Natural killer cell (primary cell): Measurements from ENCODE around the gene BASP1. TPM values are rescaled to one million over a fixed set of nuclear protein-coding genes. Genes with fewer than 3 reads are reported as not detected.

Source experiments
- ATAC-seq, 3 donors: fragments of 150-1000 bp in 2 of 3; fragments of 200-7000 bp in 1 of 3; cut with Tn5 transposase; 1 replicate in 1 of 3; 2 replicates in 2 of 3; pipeline ENCODE4 v1.10.0; 2021; ENCODE audit warnings: mild to moderate bottlenecking in 2 of 3, moderate library complexity in 2 of 3
- DNase-seq, 2 donors: peaks; one replicate each; pipeline versions ENCODE4 v3.0.0 to v3.0.0-alpha.2; 2013 to 2021; ENCODE audit warnings: mixed read lengths in 1 of 2
- H3K27ac ChIP-seq: one replicate; pipeline ENCODE4 v1.5.1; 2013; ENCODE audit warnings: mild to moderate bottlenecking, low read length
- H3K27me3 ChIP-seq: one replicate; pipeline ENCODE4 v1.6.1; 2013; ENCODE audit warnings: low read length; ENCODE audit not compliant: control insufficient read depth, insufficient read depth
- H3K36me3 ChIP-seq: one replicate; pipeline ENCODE4 v1.6.1; 2013; ENCODE audit warnings: low read length; ENCODE audit not compliant: control insufficient read depth, insufficient read depth
- H3K4me1 ChIP-seq: one replicate; pipeline ENCODE4 v1.6.1; 2013; ENCODE audit warnings: low read length; ENCODE audit not compliant: control insufficient read depth, insufficient read depth
- H3K4me3 ChIP-seq: one replicate; pipeline ENCODE4 v1.5.1; 2013; ENCODE audit warnings: low read length
- H3K9me3 ChIP-seq: one replicate; pipeline ENCODE4 v1.6.1; 2013; ENCODE audit warnings: low read length; ENCODE audit not compliant: control insufficient read depth, insufficient read depth
- H3K27ac Mint-ChIP-seq, 2 donors: one replicate each; pipeline ENCODE4 v1.8.0; 2022; ENCODE audit warnings: mild to moderate bottlenecking in 2 of 2, mixed read lengths in 2 of 2, moderate library complexity in 1 of 2
- H3K27me3 Mint-ChIP-seq, 2 donors: one replicate each; pipeline ENCODE4 v1.8.0; 2022; ENCODE audit warnings: low read depth in 2 of 2, mixed read lengths in 2 of 2
- H3K36me3 Mint-ChIP-seq: one replicate; pipeline ENCODE4 v1.8.0; 2022; ENCODE audit warnings: mixed read lengths
- H3K4me1 Mint-ChIP-seq, 2 donors: one replicate each; pipeline ENCODE4 v1.8.0; 2022; ENCODE audit warnings: mixed read lengths in 2 of 2
- H3K4me3 Mint-ChIP-seq: one replicate; pipeline ENCODE4 v1.8.0; 2022; ENCODE audit warnings: mild to moderate bottlenecking, moderate library complexity, mixed read lengths
- H3K9me3 Mint-ChIP-seq, 2 donors: one replicate each; pipeline ENCODE4 v1.8.0; 2022; ENCODE audit warnings: mixed read lengths in 2 of 2
- WGBS: methylation state at CpG from one replicate; pipeline ENCODE4 v1.1.7; 2013; ENCODE audit warnings: missing lambda C conversion rate; ENCODE audit not compliant: insufficient coverage; 5-methylcytosine and 5-hydroxymethylcytosine counted together
- intact Hi-C: fragments of 100-400 bp; cut with micrococcal nuclease; formaldehyde crosslinking; loops from one replicate; pipeline ENCODE4 v1.14.2; 2022
- total RNA-seq, 4 donors: library from RNA; stranded (reverse); fragments of 120-200 nt in 1 of 4; gene quantifications; one replicate each; pipeline versions ENCODE4 v1.2.3 to v1.2.4, GENCODE V29; 2013 to 2022
- TF ChIP-seq, protein P1 (sequence below): fragments of 200-600 bp; IDR thresholded peaks from one replicate; pipeline ENCODE4 v1.8.0; 2022; ENCODE audit warnings: antibody characterized with exemption

BASP1 gene
- total RNA-seq, 3 donors from 2014 or later (not counting 1 experiment from before 2014, with no cell fraction given): 1.3 to 10.7 (median 2.5) TPM

DNA sequence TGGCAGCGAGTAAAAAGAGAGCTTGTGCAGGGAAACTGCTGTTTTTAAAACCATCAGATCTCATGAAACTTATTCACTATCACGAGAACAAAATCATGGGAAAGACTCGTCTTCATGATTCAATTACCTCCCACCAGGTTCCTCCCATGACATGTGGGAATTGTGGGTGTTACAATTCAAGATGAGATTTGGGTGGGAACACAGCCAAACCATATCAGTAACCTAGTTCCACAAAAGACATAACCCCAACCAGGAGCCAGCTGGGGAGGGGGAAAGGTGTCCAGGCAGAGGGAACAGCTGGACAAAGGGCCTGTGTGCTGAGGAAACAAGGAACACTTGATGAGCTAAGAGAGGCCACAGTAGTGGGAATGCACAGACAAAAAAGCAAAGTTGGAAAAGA, 71.1 kb downstream of the BASP1 start:
- TF ChIP-seq, protein P1, sequence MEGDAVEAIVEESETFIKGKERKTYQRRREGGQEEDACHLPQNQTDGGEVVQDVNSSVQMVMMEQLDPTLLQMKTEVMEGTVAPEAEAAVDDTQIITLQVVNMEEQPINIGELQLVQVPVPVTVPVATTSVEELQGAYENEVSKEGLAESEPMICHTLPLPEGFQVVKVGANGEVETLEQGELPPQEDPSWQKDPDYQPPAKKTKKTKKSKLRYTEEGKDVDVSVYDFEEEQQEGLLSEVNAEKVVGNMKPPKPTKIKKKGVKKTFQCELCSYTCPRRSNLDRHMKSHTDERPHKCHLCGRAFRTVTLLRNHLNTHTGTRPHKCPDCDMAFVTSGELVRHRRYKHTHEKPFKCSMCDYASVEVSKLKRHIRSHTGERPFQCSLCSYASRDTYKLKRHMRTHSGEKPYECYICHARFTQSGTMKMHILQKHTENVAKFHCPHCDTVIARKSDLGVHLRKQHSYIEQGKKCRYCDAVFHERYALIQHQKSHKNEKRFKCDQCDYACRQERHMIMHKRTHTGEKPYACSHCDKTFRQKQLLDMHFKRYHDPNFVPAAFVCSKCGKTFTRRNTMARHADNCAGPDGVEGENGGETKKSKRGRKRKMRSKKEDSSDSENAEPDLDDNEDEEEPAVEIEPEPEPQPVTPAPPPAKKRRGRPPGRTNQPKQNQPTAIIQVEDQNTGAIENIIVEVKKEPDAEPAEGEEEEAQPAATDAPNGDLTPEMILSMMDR: no peak
- 84% methylated on average over 2 of the region's 3 CpGs for WGBS
- Mint-ChIP-seq H3K27me3 (no peaks in the 10 kb centered on the region), H3K4me3 (no peak overlapping the region), H3K36me3 (peaks cover 12% of the 10 kb centered on the region), H3K4me1 (no peaks in the 10 kb centered on the region), H3K9me3 (peaks cover 15 to 16% of the 10 kb centered on the region in 2 donors), H3K27ac (no peak overlapping the region)
- DNase-seq (no peak), ATAC-seq (no peak)
- H3K4me3 ChIP-seq: no peak overlapping the region
- no peaks in the 10 kb centered on the region for H3K4me1 ChIP-seq
- H3K36me3 ChIP-seq: no peaks in the 10 kb centered on the region
- no peaks in the 10 kb centered on the region for H3K27me3 ChIP-seq
- peaks cover 6% of the 10 kb centered on the region for H3K9me3 ChIP-seq
- intact Hi-C loops: no loop called here
- no peak overlapping the region for H3K27ac ChIP-seq

DNA sequence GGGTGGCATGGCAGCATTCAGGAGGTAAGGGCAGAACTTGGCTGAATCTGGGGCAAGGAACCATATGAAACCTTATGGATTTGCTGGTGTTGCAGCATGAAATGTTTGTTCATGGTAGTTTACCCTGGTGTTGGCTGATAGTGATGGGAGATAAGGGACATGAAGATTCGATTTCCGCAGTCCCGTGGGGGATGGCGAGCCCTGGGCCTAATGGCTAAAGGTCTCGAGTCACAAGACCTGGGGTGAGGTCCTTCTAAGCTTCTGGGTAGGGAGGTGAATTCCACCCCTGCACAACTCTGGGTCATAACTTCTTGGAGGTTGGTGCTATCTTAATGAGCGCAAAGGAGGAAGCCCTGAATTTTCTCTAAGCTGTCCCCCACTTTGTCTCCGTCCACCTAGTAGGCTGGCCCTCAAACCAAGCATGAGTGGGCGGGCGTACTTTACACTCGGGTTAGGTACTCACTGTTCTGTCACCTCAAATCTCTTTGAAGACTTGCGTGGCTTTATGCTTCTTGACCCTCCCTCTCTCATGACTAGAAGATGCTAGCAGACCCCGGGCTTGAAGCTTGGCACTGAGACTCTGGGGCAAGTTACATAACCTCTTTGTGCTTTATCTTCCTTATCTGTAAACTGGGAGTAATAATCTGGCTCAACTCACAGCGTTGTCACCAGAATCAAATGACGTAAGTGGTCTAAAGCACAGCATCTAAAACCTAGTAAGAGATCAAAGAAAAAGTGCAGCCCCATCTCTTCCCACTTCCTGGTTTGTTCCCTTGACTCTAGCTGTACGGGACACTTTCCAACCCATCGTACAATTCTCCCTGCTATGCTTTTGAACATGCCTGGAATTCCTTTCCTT, 72.5 kb downstream of the BASP1 start:
- Mint-ChIP-seq H3K4me3 (no peak overlapping the region), H3K4me1 (no peaks in the 10 kb centered on the region), H3K27ac (no peak overlapping the region), H3K9me3 (peaks cover 15 to 16% of the 10 kb centered on the region in 2 donors), H3K36me3 (peaks cover 12% of the 10 kb centered on the region), H3K27me3 (no peaks in the 10 kb centered on the region)
- no peak overlapping the region for H3K27ac ChIP-seq
- WGBS: 85% methylated on average over 16 of the region's 16 CpGs
- TF ChIP-seq, protein P1: no peak
- no peaks in the 10 kb centered on the region for H3K4me1 ChIP-seq
- H3K27me3 ChIP-seq: no peaks in the 10 kb centered on the region
- intact Hi-C loops: no loop called here
- H3K36me3 ChIP-seq: no peaks in the 10 kb centered on the region
- H3K9me3 ChIP-seq: peaks cover 6% of the 10 kb centered on the region
- no peak overlapping the region for H3K4me3 ChIP-seq
- ATAC-seq (no peak), DNase-seq (no peak)

DNA sequence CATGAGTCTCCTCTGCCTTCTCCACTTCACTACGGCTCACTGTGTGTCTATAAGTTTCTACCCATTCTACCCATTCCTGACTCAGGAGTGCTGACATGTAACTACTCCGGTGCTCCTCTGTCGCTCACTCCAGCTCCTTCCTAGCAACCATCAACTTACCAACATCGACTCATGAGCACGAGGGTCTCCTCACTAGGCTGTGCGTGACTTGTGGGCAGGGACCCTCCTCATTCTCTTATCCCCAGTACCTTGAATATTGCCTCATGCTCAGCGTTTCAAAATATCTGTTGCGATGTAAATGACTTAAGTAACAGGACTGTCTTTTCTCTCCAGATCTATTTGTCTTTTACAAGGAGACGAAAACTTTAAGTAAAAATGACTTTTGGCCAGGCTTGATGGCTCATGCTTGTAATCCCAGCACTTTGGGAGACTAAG, 73.1 kb downstream of the BASP1 start:
- TF ChIP-seq, protein P1: no peak
- H3K27ac Mint-ChIP-seq: no peak overlapping the region
- Histone ChIP-seq H3K4me3 (no peak overlapping the region), H3K27me3 (no peaks in the 10 kb centered on the region), H3K36me3 (no peaks in the 10 kb centered on the region), H3K4me1 (no peaks in the 10 kb centered on the region), H3K9me3 (peaks cover 6% of the 10 kb centered on the region), H3K27ac (no peak overlapping the region)
- no peak for DNase-seq
- H3K4me3 Mint-ChIP-seq: no peak overlapping the region
- H3K27me3 Mint-ChIP-seq: no peaks in the 10 kb centered on the region
- H3K36me3 Mint-ChIP-seq: peaks cover 7% of the 10 kb centered on the region
- intact Hi-C loops: no loop called here
- ATAC-seq: peak in 1 of 3 donors; percentile 27
- H3K9me3 Mint-ChIP-seq: peaks cover 15 to 16% of the 10 kb centered on the region in 2 donors
- H3K4me1 Mint-ChIP-seq: no peaks in the 10 kb centered on the region
- 90% methylated on average over 9 of the region's 9 CpGs for WGBS
